BJ (cell line): ENCODE measurements around the gene EHD4. TPM values are rescaled to one million over a fixed set of nuclear protein-coding genes. Genes with fewer than 3 reads are reported as not detected.

Experiments
- CTCF ChIA-PET: fragments of 350-600 bp; formaldehyde crosslinking; extraction: SDS; loops from one replicate; lab custom pipeline; 2021; ENCODE audit warnings: antibody characterized with exemption, inconsistent platforms; lab: Yijun Ruan, JAX
- POLR2A ChIA-PET: fragments of 300-600 bp; sonication (Branson Sonifier 250); formaldehyde crosslinking; extraction: SDS; loops from one replicate; lab custom pipeline; 2021; ENCODE audit warnings: antibody characterized with exemption; lab: Charles Lee
- DNase-seq: peaks from one replicate; pipeline ENCODE4 v3.0.0-alpha.2; 2011; ENCODE audit warnings: low read depth
- H3K27me3 ChIP-seq: 2 replicates; pipeline ENCODE4 v1.6.0; 2011; ENCODE audit warnings: low read length; ENCODE audit not compliant: control insufficient read depth, insufficient read depth
- H3K36me3 ChIP-seq: 2 replicates; pipeline ENCODE4 v1.5.1; 2011; ENCODE audit warnings: low read length; ENCODE audit not compliant: control insufficient read depth, insufficient read depth
- H3K4me3 ChIP-seq: 2 replicates; pipeline ENCODE4 v1.5.1; 2011; ENCODE audit warnings: low read depth, mild to moderate bottlenecking, control low read depth, low read length
- polyA plus RNA-seq: library from polyadenylated mRNA; depleted of rRNA; stranded (reverse); fragments of >200 nt; gene quantifications from 2 replicates; pipeline ENCODE4 v1.2.3, GENCODE V29; 2011
- TF ChIP-seq, protein P1 (sequence below): IDR thresholded peaks from 2 replicates; pipeline ENCODE4 v1.5.1; 2011; ENCODE audit warnings: low read depth, mild to moderate bottlenecking, control low read depth, inconsistent platforms, low read length, moderate library complexity; ENCODE audit not compliant: insufficient read depth

EHD4 gene
- polyA plus RNA-seq, 1 experiment = 17.0 TPM

- H3K4me3 ChIP-seq = no peak overlapping the region
- DNase-seq = no peak
- peaks cover 10% of the 10 kb centered on the region for H3K27me3 ChIP-seq
- ChIA-PET POLR2A (no interaction called here), CTCF (interaction anchor here (0.6 to 7.0 kb wide), 36 partner anchors 8 to 485 kb away, joined by 3 to 102 read pairs (median 6); partner anchors contain the start of gene EHD4)
- H3K36me3 ChIP-seq = no peaks in the 10 kb centered on the region
- TF ChIP-seq, protein P1, sequence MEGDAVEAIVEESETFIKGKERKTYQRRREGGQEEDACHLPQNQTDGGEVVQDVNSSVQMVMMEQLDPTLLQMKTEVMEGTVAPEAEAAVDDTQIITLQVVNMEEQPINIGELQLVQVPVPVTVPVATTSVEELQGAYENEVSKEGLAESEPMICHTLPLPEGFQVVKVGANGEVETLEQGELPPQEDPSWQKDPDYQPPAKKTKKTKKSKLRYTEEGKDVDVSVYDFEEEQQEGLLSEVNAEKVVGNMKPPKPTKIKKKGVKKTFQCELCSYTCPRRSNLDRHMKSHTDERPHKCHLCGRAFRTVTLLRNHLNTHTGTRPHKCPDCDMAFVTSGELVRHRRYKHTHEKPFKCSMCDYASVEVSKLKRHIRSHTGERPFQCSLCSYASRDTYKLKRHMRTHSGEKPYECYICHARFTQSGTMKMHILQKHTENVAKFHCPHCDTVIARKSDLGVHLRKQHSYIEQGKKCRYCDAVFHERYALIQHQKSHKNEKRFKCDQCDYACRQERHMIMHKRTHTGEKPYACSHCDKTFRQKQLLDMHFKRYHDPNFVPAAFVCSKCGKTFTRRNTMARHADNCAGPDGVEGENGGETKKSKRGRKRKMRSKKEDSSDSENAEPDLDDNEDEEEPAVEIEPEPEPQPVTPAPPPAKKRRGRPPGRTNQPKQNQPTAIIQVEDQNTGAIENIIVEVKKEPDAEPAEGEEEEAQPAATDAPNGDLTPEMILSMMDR = no peak
Measured at GRCh38 chr15:41988896-41989572, 16.7 kb upstream of the EHD4 start.

GRCh38 chr15:41987925-41988275 is 15.5 kb upstream of the EHD4 start:
- ChIA-PET POLR2A (no interaction called here), CTCF (interaction anchor here (0.9 to 7.0 kb wide), 8 partner anchors 9 to 152 kb away, joined by 3 to 102 read pairs (median 40); no protein-coding TSS in a partner anchor)
- H3K36me3 ChIP-seq = no peaks in the 10 kb centered on the region
- no peak for DNase-seq
- H3K4me3 ChIP-seq = no peak overlapping the region
- TF ChIP-seq, protein P1 = no peak
- H3K27me3 ChIP-seq = peaks cover 10% of the 10 kb centered on the region

GRCh38 chr15:41987246-41987924 is 15.0 kb upstream of the EHD4 start:
- Histone ChIP-seq H3K4me3 (no peak overlapping the region), H3K36me3 (no peaks in the 10 kb centered on the region), H3K27me3 (peaks cover 10% of the 10 kb centered on the region)
- DNase-seq = no peak
- ChIA-PET CTCF (interaction anchor here (0.6 to 7.0 kb wide), 6 partner anchors 9 to 147 kb away, joined by 3 to 102 read pairs (median 20); no protein-coding TSS in a partner anchor), POLR2A (no interaction called here)
- TF ChIP-seq, protein P1 = no peak

- ChIA-PET POLR2A (no interaction called here), CTCF (interaction anchor here (0.7 to 7.0 kb wide), 5 partner anchors 12 to 152 kb away, joined by 3 to 102 read pairs (median 3); partner anchors contain the start of gene EHD4)
- peaks cover 6% of the 10 kb centered on the region for H3K27me3 ChIP-seq
- no peak overlapping the region for H3K4me3 ChIP-seq
- no peak for DNase-seq
- TF ChIP-seq, protein P1 = no peak
- H3K36me3 ChIP-seq = no peaks in the 10 kb centered on the region
Measured at GRCh38 chr15:41985236-41986160, 13.1 kb upstream of the EHD4 start.

- H3K4me3 ChIP-seq = no peak overlapping the region
- DNase-seq = no peak
- peaks cover 3% of the 10 kb centered on the region for H3K27me3 ChIP-seq
- H3K36me3 ChIP-seq = no peaks in the 10 kb centered on the region
- ChIA-PET CTCF (interaction anchor here (0.7 to 2.5 kb wide), 4 partner anchors 11 to 147 kb away, joined by 3 to 12 read pairs (median 4); partner anchors contain the start of gene EHD4), POLR2A (no interaction called here)
- TF ChIP-seq, protein P1 = no peak
Measured at GRCh38 chr15:41984622-41985021, 12.3 kb upstream of the EHD4 start.
